Stimulated activated CD8-positive, alpha-beta memory T cell treated with anti-CD3 and anti-CD28 coated beads, Interleukin-12 subunit alpha, Interleukin-12 subunit beta, amount 100 ng/mL, for 24 hours (primary cell): ENCODE data around the gene GPR3.
"Not testable (repeated sequence)": the region's sequence is repeated elsewhere in the genome, so short reads cannot be mapped to it uniquely, and the experiment has no call there.

Experiments used
- DNase-seq: peaks from one replicate; pipeline ENCODE4 v3.0.0-alpha.2; 2020; ENCODE audit errors: extremely low read depth

The GPR3 gene

GRCh38 chr1:27380224-27380623, 12.2 kb upstream of the GPR3 start:
- DNase-seq, result no peak

GRCh38 chr1:27380766-27381733, 11.4 kb upstream of the GPR3 start:
- DNase-seq, result no peak

DNA sequence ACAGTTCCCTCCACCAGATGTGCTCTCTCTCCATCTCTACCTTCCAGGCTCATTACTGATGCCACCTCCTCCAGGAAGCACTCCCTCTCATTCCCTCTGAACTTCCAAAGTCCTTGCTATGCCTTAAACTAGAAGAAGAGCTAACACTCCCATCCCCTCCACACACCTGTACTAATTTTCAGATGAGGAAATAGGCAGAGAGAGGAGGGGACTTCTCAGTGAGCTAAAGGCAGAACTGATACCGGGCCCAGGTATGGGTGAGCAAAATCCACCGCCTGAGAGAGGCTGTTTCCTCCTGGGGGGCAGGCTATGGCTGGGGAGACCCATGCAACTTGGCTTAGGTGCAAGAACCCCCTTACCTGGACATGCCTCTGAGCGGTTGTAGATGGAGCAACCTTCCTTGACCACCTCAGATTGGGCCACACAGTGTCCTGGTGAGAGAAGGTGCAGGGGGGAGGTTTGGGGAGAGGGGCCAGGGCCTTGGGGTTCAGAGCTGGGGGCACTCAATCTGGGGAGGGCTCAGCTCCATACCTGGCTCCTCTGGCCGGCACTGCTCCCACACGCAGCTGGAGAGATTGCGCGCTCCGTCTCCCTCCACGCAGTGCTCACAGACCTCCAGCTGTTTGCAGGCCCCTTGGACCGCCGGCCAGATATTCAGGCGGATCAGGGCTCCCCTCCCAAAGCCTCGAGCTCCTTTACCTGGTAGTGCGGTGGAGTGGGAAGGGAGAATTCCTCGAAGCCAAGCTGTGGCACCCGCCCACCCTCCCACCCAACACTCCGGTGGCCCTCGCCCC, 10.3 kb upstream of the GPR3 start:
- no peak for DNase-seq

DNA sequence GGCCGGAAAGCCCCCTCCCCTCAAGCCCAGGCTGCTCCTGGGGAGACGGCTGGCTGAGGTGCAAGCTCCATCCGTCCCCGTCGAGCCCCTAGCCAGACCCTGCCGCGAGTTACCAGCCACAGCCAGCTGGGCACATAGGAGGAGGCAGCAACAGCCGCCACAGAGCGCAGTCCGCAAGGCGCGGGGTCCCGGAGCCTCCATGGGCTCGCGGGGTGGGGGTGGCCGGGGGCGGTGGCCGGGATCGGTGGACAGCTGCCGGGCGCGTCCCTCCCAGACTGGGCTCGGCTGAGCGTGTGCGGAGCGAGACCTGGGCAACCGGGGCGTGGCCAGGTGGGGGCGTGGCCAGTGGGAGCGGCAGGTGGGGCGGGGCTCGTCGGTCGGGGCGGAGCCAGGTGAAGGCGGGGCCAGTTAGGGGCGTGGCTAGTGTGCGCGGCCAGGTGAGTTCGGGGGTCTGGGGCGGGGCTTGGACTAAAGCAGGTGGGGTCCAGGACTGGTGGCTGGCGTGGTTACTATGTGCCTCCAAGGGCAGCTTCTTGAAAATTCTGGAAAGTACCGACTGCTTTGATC, 9.3 kb upstream of the GPR3 start, which contains the start of gene CD164L2:
Gene CD164L2 (minus strand): TSS at position 295 of the 567 bp plus-strand sequence. CDS start 94 bp downstream, at position 201.
- DNase-seq, result no peak

- DNase-seq, result no peak
Observed at GRCh38 chr1:27383661-27384060, 8.8 kb upstream of the GPR3 start.

DNA sequence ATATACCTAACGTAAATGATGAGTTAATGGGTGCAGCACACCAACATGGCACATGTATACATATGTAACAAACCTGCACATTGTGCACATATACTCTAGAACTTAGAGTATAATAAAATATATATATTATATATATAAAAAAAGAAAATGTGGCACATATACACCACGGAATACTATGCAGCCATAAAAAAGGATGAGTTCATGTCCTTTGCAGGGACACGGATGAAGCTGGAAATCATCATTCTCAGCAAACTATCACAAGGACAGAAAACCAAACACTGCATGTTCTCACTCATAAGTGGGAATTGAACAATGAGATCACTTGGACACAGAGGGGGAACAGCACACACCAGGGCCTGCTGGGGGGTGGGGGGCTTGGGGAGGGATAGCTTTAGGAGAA, 7.6 kb upstream of the GPR3 start:
- not testable (repeated sequence) for DNase-seq

GRCh38 chr1:27388337-27389005, 4.0 kb upstream of the GPR3 start:
- no peak for DNase-seq

- DNase-seq, result no peak
Observed at GRCh38 chr1:27391511-27392095, 819 bp upstream of the GPR3 start.

- DNase-seq, result no peak
Observed at GRCh38 chr1:27392778-27393635, 585 bp downstream of the GPR3 start.

GRCh38 chr1:27393641-27394281, 1.3 kb downstream of the GPR3 start:
- DNase-seq, result no peak

DNA sequence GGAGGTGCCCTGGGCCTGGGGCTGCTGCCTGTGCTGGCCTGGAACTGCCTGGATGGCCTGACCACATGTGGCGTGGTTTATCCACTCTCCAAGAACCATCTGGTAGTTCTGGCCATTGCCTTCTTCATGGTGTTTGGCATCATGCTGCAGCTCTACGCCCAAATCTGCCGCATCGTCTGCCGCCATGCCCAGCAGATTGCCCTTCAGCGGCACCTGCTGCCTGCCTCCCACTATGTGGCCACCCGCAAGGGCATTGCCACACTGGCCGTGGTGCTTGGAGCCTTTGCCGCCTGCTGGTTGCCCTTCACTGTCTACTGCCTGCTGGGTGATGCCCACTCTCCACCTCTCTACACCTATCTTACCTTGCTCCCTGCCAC, 1.8 kb downstream of the GPR3 start:
- DNase-seq, result no peak

- DNase-seq, result no peak
Observed at GRCh38 chr1:27394925-27395324, 2.5 kb downstream of the GPR3 start.

GRCh38 chr1:27395441-27396195, 3.2 kb downstream of the GPR3 start:
- peak; percentile 39 for DNase-seq

GRCh38 chr1:27397110-27397509, 4.7 kb downstream of the GPR3 start:
- DNase-seq, result no peak

GRCh38 chr1:27397749-27398148, 5.3 kb downstream of the GPR3 start:
- DNase-seq, result no peak

- no peak for DNase-seq
Observed at GRCh38 chr1:27398405-27399149, 6.2 kb downstream of the GPR3 start.

DNA sequence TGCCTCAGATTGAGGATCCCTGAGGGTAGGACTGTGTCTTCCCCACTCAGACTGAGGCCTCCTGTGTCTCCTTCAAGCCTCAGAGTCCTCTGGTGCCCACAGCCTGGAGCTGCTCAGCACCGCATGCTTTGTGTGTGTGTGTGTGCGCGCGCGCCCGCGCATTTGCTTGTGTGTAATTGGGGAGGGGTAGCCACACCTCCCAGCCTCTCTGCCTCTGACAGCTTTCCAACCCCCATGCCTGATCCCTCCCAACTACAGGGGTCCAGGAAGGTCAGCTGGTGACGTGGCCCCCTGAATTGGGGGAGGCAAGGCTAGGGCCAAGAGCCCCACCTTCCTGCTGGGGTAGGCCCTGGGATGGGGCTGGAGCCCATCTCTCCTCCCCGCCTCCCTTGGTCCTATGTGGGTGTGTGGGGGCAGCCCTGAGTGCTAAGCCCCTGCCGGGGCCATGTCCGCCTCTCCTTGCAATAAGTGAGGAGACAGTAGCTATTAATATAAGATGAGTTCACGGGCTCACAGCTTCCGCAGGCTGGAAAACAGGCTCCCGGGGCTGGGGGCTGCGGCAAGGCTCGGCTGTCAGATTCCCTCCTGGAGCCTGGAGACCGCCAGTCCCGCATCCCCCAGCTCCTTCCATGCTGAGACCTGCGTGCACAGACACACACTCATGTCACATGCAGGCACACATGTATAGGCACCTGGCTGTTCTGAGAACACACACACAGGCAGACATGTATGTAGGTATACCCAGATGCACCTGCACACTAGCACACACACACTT, 7.0 kb downstream of the GPR3 start:
- no peak for DNase-seq
